Brain microvascular endothelial cell (primary cell): Measurements from ENCODE around the gene BCL2.

Experiments used
- DNase-seq: peaks from one replicate; pipeline ENCODE4 v3.0.0-alpha.2; 2020
- H3K27ac ChIP-seq: fragments of 250-450 bp; sonication (Bioruptor Pico); 2 replicates; pipeline ENCODE4 v1.5.1; 2020; ENCODE audit warnings: mild to moderate bottlenecking, moderate library complexity
- H3K27me3 ChIP-seq: fragments of 250-450 bp; sonication (Bioruptor Pico); replicated peaks from 2 replicates; pipeline ENCODE4 v1.5.1; 2020; ENCODE audit warnings: mild to moderate bottlenecking
- H3K36me3 ChIP-seq: fragments of 250-450 bp; sonication (Bioruptor Pico); replicated peaks from 2 replicates; pipeline ENCODE4 v1.5.1; 2020; ENCODE audit warnings: mild to moderate bottlenecking
- H3K4me3 ChIP-seq: 2 replicates; pipeline ENCODE4 v1.5.1; 2011; ENCODE audit warnings: low read depth, mild to moderate bottlenecking, control low read depth, low read length, moderate library complexity
- in situ Hi-C: cut with HindIII; loops from 2 replicates; pipeline ENCODE4 v1.10.0; 2017; ENCODE audit warnings: low sequenced_read_pairs, low pct_ligation_motif_present
- TF ChIP-seq, protein P1 (sequence below): IDR thresholded peaks from 2 replicates; pipeline ENCODE4 v1.5.1; 2011; ENCODE audit warnings: low read depth, mild to moderate bottlenecking, moderate library complexity, low read length, control low read depth, inconsistent platforms; ENCODE audit errors: missing control alignments

The BCL2 gene

DNA sequence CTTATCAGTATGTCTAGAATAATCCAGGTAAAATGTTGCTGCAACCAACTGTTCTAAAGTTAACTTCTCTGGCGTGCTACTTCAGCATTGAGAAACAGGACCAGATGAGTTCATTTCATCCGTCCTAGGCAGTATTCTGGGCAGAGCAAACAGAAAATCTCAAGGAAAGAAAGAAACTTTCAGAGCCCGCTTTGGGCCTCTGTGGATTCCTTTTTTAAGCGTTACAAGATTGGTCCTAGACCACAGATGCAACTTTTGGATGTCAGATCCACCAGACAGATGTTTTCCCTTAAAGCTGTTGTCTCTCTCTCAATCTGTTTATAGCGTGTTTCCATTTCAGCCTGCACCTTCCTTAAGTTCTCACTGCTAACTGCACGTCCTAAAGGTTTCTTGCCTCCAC, 75.0 kb downstream of the BCL2 start:
- TF ChIP-seq, protein P1, sequence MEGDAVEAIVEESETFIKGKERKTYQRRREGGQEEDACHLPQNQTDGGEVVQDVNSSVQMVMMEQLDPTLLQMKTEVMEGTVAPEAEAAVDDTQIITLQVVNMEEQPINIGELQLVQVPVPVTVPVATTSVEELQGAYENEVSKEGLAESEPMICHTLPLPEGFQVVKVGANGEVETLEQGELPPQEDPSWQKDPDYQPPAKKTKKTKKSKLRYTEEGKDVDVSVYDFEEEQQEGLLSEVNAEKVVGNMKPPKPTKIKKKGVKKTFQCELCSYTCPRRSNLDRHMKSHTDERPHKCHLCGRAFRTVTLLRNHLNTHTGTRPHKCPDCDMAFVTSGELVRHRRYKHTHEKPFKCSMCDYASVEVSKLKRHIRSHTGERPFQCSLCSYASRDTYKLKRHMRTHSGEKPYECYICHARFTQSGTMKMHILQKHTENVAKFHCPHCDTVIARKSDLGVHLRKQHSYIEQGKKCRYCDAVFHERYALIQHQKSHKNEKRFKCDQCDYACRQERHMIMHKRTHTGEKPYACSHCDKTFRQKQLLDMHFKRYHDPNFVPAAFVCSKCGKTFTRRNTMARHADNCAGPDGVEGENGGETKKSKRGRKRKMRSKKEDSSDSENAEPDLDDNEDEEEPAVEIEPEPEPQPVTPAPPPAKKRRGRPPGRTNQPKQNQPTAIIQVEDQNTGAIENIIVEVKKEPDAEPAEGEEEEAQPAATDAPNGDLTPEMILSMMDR, result no peak
- in situ Hi-C loops, result no loop called here
- no peak overlapping the region for H3K27ac ChIP-seq
- no peaks in the 10 kb centered on the region for H3K27me3 ChIP-seq
- no peak for DNase-seq
- H3K36me3 ChIP-seq, result no peaks in the 10 kb centered on the region
- no peak overlapping the region for H3K4me3 ChIP-seq

DNA sequence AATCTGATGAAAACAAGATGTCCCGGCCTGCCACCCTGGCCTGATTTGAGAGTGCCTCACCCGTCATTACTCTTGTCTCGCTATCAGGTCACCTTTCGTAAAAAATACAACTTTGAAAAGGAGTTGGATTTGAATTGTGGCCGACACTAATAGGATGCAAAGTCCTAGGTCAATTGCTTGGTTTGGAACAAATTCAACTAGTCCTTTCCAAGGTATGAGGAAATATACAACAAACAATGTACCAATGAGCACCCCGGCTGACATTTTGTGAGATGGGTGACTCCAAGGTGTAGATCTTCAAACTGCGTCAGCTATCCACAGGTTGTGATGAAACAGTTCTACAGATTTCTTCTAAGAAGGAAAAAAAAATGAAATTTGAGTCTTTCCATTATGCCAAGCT, 77.8 kb downstream of the BCL2 start:
- in situ Hi-C loops, result no loop called here
- H3K4me3 ChIP-seq, result no peak overlapping the region
- no peak for DNase-seq
- H3K27me3 ChIP-seq, result no peaks in the 10 kb centered on the region
- H3K27ac ChIP-seq, result no peak overlapping the region
- no peaks in the 10 kb centered on the region for H3K36me3 ChIP-seq
- TF ChIP-seq, protein P1, result no peak

DNA sequence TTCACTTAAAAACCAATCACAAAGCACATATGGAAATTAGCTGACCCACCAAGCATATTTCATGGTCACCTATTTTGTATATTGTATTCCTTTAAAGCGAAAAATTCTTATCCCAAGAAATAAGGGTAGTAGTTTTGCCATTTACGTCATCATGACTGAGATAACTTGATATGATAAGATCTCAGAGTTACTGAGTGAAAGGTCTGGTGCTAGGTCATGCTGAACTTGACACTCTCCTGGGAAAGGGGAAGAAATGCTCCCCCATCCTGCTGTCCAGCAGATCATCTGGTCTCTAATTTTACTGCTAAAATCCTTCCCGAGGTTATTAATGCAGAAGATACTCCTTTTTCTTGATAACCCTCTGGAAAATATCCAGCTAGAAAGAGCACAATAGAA, 78.3 kb downstream of the BCL2 start:
- Histone ChIP-seq H3K4me3 (no peak overlapping the region), H3K27ac (no peak overlapping the region), H3K27me3 (no peaks in the 10 kb centered on the region), H3K36me3 (no peaks in the 10 kb centered on the region)
- TF ChIP-seq, protein P1, result no peak
- in situ Hi-C loops, result no loop called here
- no peak for DNase-seq

DNA sequence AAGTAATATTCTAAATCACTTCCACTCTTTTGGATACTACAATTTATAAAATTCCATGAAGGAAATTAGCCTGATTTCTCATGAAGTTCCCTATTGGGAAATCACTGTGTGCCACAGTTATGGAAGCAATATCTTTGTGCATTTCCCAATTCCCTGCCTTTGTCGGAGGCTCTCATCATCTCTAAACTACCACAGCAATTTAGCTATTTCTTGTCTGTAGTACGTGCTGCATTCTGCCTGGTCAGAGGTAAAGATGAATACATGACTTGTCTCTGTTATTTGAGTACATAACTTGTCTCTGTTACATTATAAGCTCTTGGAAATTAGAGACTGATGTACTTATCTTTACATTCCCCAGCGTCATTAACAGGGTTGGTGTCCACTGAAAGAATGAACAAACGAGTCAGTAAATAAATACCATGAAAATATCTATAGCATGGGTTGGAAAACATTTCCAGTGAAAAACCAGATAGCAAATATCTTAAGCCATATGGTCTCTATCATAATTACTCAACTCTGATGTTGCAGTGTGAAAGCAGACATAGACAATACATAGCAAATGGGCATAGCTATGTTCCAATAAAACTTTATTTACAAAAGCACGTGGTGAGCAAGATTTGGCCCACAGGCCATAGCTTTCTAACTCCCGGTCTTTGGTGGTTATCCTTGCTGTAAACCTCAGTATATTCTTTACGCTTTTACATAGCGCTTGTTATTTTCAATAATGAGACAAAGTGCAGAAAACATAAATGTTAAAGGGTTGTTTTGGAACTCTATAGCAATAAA, 78.8 kb downstream of the BCL2 start:
- no peak overlapping the region for H3K27ac ChIP-seq
- TF ChIP-seq, protein P1, result no peak
- DNase-seq, result no peak
- H3K36me3 ChIP-seq, result no peaks in the 10 kb centered on the region
- no peak overlapping the region for H3K4me3 ChIP-seq
- H3K27me3 ChIP-seq, result no peaks in the 10 kb centered on the region
- in situ Hi-C loops, result no loop called here

DNA sequence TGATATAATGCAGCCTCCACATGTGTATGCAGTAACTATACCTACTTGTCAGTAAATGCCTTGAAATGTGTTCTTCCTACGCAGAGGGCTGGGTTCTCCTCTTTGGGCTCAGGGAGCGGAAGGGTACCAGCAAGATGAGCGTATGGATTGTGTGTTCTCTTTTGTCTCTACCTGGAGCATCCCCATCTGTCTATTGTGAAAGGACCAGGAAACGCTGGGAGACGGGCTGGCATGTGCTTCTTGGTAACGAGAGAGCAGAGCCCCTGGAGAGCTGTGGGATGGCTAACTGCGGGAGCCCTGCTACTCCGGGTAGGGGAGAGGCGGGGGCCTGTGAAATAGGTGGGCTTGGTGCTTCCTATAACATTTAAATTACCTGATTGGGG, 80.9 kb downstream of the BCL2 start:
- no peak overlapping the region for H3K4me3 ChIP-seq
- H3K36me3 ChIP-seq, result no peaks in the 10 kb centered on the region
- no peaks in the 10 kb centered on the region for H3K27me3 ChIP-seq
- in situ Hi-C loops, result no loop called here
- TF ChIP-seq, protein P1, result no peak
- H3K27ac ChIP-seq, result peak overlapping the region; percentile 87
- DNase-seq, result no peak
